Stimulated activated CD4-positive, alpha-beta T cell treated with anti-CD3 and anti-CD28 coated beads, Interleukin-15, amount 100 ng/mL, for 24 hours (primary cell): Measurements from ENCODE around the gene NUTM2F.
"Not testable (repeated sequence)": the region's sequence is repeated elsewhere in the genome, so short reads cannot be mapped to it uniquely, and the experiment has no call there.

ENCODE experiments used
- DNase-seq: peaks from one replicate; pipeline ENCODE4 v3.0.0-alpha.2; 2020

The NUTM2F gene

GRCh38 chr9:94328544-94328943 lies at the start of gene NUTM2F:
NUTM2F (minus strand) TSS chr9:94328644; CDS start chr9:94328623, 21 bp downstream.
- not testable (repeated sequence) for DNase-seq

GRCh38 chr9:94375197-94375596 lies 46.8 kb upstream of the NUTM2F start:
- peak; percentile 9 for DNase-seq

GRCh38 chr9:94374176-94375056 lies 46.0 kb upstream of the NUTM2F start:
- DNase-seq: peak; percentile 93

GRCh38 chr9:94373779-94374175 lies 45.3 kb upstream of the NUTM2F start:
- DNase-seq: not testable (repeated sequence)

GRCh38 chr9:94370266-94370665 lies 41.8 kb upstream of the NUTM2F start:
- not testable (repeated sequence) for DNase-seq

GRCh38 chr9:94364093-94364614 lies 35.7 kb upstream of the NUTM2F start:
- DNase-seq: not testable (repeated sequence)

- not testable (repeated sequence) for DNase-seq
Measured at GRCh38 chr9:94357158-94357557, 28.7 kb upstream of the NUTM2F start.

- not testable (repeated sequence) for DNase-seq
Measured at GRCh38 chr9:94351901-94352723, 23.7 kb upstream of the NUTM2F start.

- DNase-seq: not testable (repeated sequence)
Measured at GRCh38 chr9:94348754-94349153, 20.3 kb upstream of the NUTM2F start.

GRCh38 chr9:94347451-94347850 lies 19.0 kb upstream of the NUTM2F start:
- not testable (repeated sequence) for DNase-seq

- DNase-seq: not testable (repeated sequence)
Measured at GRCh38 chr9:94341703-94342102, 13.3 kb upstream of the NUTM2F start.

GRCh38 chr9:94340750-94341149 lies 12.3 kb upstream of the NUTM2F start:
- DNase-seq: not testable (repeated sequence)

GRCh38 chr9:94339657-94340056 lies 11.2 kb upstream of the NUTM2F start:
- not testable (repeated sequence) for DNase-seq

GRCh38 chr9:94338723-94339122 lies 10.3 kb upstream of the NUTM2F start:
- not testable (repeated sequence) for DNase-seq

GRCh38 chr9:94336445-94336844 lies 8.0 kb upstream of the NUTM2F start:
- DNase-seq: not testable (repeated sequence)

GRCh38 chr9:94325583-94325982 lies 2.9 kb downstream of the NUTM2F start:
- not testable (repeated sequence) for DNase-seq

GRCh38 chr9:94323153-94323798 lies 5.2 kb downstream of the NUTM2F start:
- DNase-seq: not testable (repeated sequence)

- DNase-seq: not testable (repeated sequence)
Measured at GRCh38 chr9:94322342-94322940, 6.0 kb downstream of the NUTM2F start.

- not testable (repeated sequence) for DNase-seq
Measured at GRCh38 chr9:94317949-94318657, 10.3 kb downstream of the NUTM2F start.

- DNase-seq: not testable (repeated sequence)
Measured at GRCh38 chr9:94316236-94316635, 12.2 kb downstream of the NUTM2F start.
